ENCODE data around the gene CAMK2G.

CAMK2G gene

GRCh38 chr10:73850863-73851461 lies 23.4 kb downstream of the CAMK2G start:
- no peak for TF ChIP-seq FOXP2 (optimal IDR thresholded peaks at IDR 0.05; ENCODE audit: borderline replicate concordance, extremely low read depth, extremely low read length, insufficient read depth)
- TF ChIP-seq TAF1 (IDR thresholded peaks at IDR 0.05; ENCODE audit: borderline replicate concordance, insufficient read depth, low read length), result no peak
- no peak for TF ChIP-seq SIN3A (IDR thresholded peaks at IDR 0.05; ENCODE audit: borderline replicate concordance, insufficient read depth, low read length)
- TF ChIP-seq REST (IDR thresholded peaks at IDR 0.05; ENCODE audit: insufficient read depth in 1 of 2, low read depth in 2 of 2, low read length in 2 of 2), result no peak

- TF ChIP-seq SIN3A (IDR thresholded peaks at IDR 0.05; ENCODE audit: borderline replicate concordance, insufficient read depth, low read length), result no peak
- TF ChIP-seq TAF1 (IDR thresholded peaks at IDR 0.05; ENCODE audit: borderline replicate concordance, insufficient read depth, low read length), result no peak
- no peak for TF ChIP-seq POLR2AphosphoS5 (IDR thresholded peaks at IDR 0.05; ENCODE audit: low read depth, low read length)
- TF ChIP-seq REST (IDR thresholded peaks at IDR 0.05; ENCODE audit: insufficient read depth in 1 of 2, low read depth in 2 of 2, low read length in 2 of 2), result no peak
- no peak for TF ChIP-seq FOXP2 (optimal IDR thresholded peaks at IDR 0.05; ENCODE audit: borderline replicate concordance, extremely low read depth, extremely low read length, insufficient read depth)
Measured at GRCh38 chr10:73850211-73850610, 24.1 kb downstream of the CAMK2G start.

- TF ChIP-seq FOXP2 (optimal IDR thresholded peaks at IDR 0.05; ENCODE audit: borderline replicate concordance, extremely low read depth, extremely low read length, insufficient read depth), result no peak
- no peak for TF ChIP-seq REST (IDR thresholded peaks at IDR 0.05; ENCODE audit: insufficient read depth in 1 of 2, low read depth in 2 of 2, low read length in 2 of 2)
- no peak for TF ChIP-seq SIN3A (IDR thresholded peaks at IDR 0.05; ENCODE audit: borderline replicate concordance, insufficient read depth, low read length)
- TF ChIP-seq POLR2AphosphoS5 (IDR thresholded peaks at IDR 0.05; ENCODE audit: low read depth, low read length), result no peak
- TF ChIP-seq TAF1 (IDR thresholded peaks at IDR 0.05; ENCODE audit: borderline replicate concordance, insufficient read depth, low read length), result no peak
Measured at GRCh38 chr10:73848821-73849489, 25.4 kb downstream of the CAMK2G start.

- no peak for TF ChIP-seq FOXP2 (optimal IDR thresholded peaks at IDR 0.05; ENCODE audit: borderline replicate concordance, extremely low read depth, extremely low read length, insufficient read depth)
- no peak for TF ChIP-seq REST (IDR thresholded peaks at IDR 0.05; ENCODE audit: insufficient read depth in 1 of 2, low read depth in 2 of 2, low read length in 2 of 2)
- TF ChIP-seq SIN3A (IDR thresholded peaks at IDR 0.05; ENCODE audit: borderline replicate concordance, insufficient read depth, low read length), result no peak
- TF ChIP-seq TAF1 (IDR thresholded peaks at IDR 0.05; ENCODE audit: borderline replicate concordance, insufficient read depth, low read length), result no peak
- no peak for TF ChIP-seq POLR2AphosphoS5 (IDR thresholded peaks at IDR 0.05; ENCODE audit: low read depth, low read length)
Measured at GRCh38 chr10:73847031-73847430, 27.3 kb downstream of the CAMK2G start.
